ENCODE results near the gene STOX2.

GRCh38 chr4:183977707-183978106 lies 72.6 kb downstream of the STOX2 start:
- TF ChIP-seq CTCF (IDR thresholded peaks at IDR 0.05; ENCODE audit: insufficient read depth, low read length, poor library complexity, severe bottlenecking) (no peak), EZH2phosphoT487 (conservative IDR thresholded peaks at IDR 0.05; ENCODE audit: low read length) (no peak)
